LHCN-M2 (cell line): ENCODE results near the gene ELK3. TPM values are rescaled to one million over a fixed set of nuclear protein-coding genes. Genes with fewer than 3 reads are reported as not detected.

Experiments used
- DNase-seq: peaks from one replicate; pipeline ENCODE4 v3.0.0-alpha.2; 2012; ENCODE audit warnings: low read depth
- total RNA-seq: library from RNA; depleted of rRNA; stranded (reverse); fragments of >200 nt; gene quantifications from 2 replicates; pipeline ENCODE4 v1.2.3, GENCODE V29; 2014

The ELK3 gene
- total RNA-seq, 1 experiment from 2014 or later = 105 TPM

GRCh38 chr12:96234591-96235483, 40.7 kb downstream of the ELK3 start:
- no peak for DNase-seq

GRCh38 chr12:96235484-96235826, 41.3 kb downstream of the ELK3 start:
- DNase-seq = no peak

GRCh38 chr12:96236221-96236822, 42.1 kb downstream of the ELK3 start:
- DNase-seq = no peak

- no peak for DNase-seq
Observed at GRCh38 chr12:96237035-96237434, 42.9 kb downstream of the ELK3 start.

GRCh38 chr12:96237465-96238077, 43.4 kb downstream of the ELK3 start:
- DNase-seq = peak; percentile 97

GRCh38 chr12:96238336-96239047, 44.3 kb downstream of the ELK3 start:
- DNase-seq = no peak

GRCh38 chr12:96239711-96240635, 45.8 kb downstream of the ELK3 start:
- no peak for DNase-seq

- no peak for DNase-seq
Observed at GRCh38 chr12:96240656-96241055, 46.5 kb downstream of the ELK3 start.

GRCh38 chr12:96241431-96241830, 47.3 kb downstream of the ELK3 start:
- no peak for DNase-seq

- DNase-seq = peak; percentile 52
Observed at GRCh38 chr12:96241846-96242256, 47.7 kb downstream of the ELK3 start.

GRCh38 chr12:96242597-96242996, 48.4 kb downstream of the ELK3 start:
- DNase-seq = no peak

- DNase-seq = no peak
Observed at GRCh38 chr12:96244826-96245225, 50.7 kb downstream of the ELK3 start.

GRCh38 chr12:96246926-96247505, 52.8 kb downstream of the ELK3 start:
- no peak for DNase-seq

- peak; percentile 78 for DNase-seq
Observed at GRCh38 chr12:96247563-96247962, 53.4 kb downstream of the ELK3 start.

GRCh38 chr12:96248136-96248931, 54.2 kb downstream of the ELK3 start:
- DNase-seq = no peak

- DNase-seq = no peak
Observed at GRCh38 chr12:96249196-96250118, 55.3 kb downstream of the ELK3 start.

GRCh38 chr12:96250119-96250685, 56.0 kb downstream of the ELK3 start:
- DNase-seq = no peak

- peak; percentile 74 for DNase-seq
Observed at GRCh38 chr12:96255077-96255476, 60.9 kb downstream of the ELK3 start.
